ENCODE results near the gene ANKFN1.

Gene ANKFN1

GRCh38 chr17:56447171-56447570 is 293.9 kb downstream of the ANKFN1 start:
- no peak for DNase-seq (ENCODE audit: low spot score)

GRCh38 chr17:56448371-56448770 is 295.1 kb downstream of the ANKFN1 start:
- DNase-seq (ENCODE audit: low spot score), result no peak

DNA sequence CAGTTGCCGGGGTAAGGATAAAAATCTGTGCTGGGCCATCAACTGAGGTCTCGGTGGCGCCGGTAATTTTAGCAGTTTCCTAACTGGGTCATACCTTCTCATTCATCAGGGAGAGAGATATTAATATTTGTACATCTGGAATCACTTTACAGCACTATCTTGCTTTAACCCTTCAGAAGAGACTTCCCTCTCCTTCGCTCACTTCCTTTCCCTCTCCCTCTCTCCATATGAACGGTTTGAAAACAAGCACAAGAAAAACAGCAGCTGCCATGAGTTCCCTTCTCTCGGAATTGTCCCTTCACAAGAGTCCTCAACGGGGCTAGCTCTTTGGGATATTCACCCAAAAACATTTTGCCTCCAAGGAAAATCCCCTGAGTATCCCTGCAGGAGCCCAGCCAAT is 295.9 kb downstream of the ANKFN1 start:
- no peak for DNase-seq (ENCODE audit: low spot score)

- DNase-seq (ENCODE audit: low spot score), result no peak
Measured at GRCh38 chr17:56451629-56452028, 298.4 kb downstream of the ANKFN1 start.

GRCh38 chr17:56452461-56452860 is 299.2 kb downstream of the ANKFN1 start:
- no peak for DNase-seq (ENCODE audit: low spot score)

DNA sequence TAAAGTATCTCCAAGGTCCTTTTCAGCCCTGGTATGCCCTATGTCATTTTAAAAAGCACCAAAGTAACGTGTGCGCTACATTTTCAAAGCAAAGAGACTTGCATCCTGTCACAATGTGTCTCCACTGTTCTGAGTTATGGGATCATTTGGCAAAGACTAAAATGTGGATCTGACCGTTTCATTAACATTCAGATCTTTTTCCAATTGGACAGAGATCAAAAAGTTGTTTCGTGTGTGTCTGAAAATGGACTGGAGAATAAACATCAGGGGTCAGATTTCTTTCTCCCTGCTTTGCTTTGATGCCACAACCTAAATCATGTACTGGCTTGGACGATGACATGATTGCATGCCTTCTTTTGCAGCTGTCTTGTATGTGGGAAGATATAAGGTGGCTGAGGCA is 304.2 kb downstream of the ANKFN1 start:
- no peak for DNase-seq (ENCODE audit: low spot score)

GRCh38 chr17:56465886-56466285 is 312.6 kb downstream of the ANKFN1 start:
- DNase-seq (ENCODE audit: low spot score), result no peak

- DNase-seq (ENCODE audit: low spot score), result no peak
Measured at GRCh38 chr17:56468840-56469239, 315.6 kb downstream of the ANKFN1 start.

GRCh38 chr17:56471696-56472095 is 318.4 kb downstream of the ANKFN1 start:
- DNase-seq (ENCODE audit: low spot score), result no peak

DNA sequence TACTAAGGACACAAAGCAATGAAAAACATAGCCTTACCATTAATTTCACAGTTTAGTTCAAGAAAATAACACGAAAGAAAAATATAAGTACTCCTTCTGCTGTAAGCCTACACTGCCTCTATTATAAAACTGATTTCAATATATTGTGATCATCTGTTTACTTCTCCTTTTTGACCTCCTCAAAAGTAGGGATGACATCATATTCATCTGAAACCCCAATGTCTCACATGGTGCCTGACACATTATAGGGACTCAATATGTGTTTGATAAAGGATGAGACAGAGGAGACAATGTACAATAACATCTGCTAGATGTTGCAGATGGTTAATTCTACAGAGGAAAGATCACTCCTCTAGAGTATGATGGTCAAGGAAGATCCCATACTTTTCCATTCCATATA is 321.8 kb downstream of the ANKFN1 start:
- DNase-seq (ENCODE audit: low spot score), result no peak

DNA sequence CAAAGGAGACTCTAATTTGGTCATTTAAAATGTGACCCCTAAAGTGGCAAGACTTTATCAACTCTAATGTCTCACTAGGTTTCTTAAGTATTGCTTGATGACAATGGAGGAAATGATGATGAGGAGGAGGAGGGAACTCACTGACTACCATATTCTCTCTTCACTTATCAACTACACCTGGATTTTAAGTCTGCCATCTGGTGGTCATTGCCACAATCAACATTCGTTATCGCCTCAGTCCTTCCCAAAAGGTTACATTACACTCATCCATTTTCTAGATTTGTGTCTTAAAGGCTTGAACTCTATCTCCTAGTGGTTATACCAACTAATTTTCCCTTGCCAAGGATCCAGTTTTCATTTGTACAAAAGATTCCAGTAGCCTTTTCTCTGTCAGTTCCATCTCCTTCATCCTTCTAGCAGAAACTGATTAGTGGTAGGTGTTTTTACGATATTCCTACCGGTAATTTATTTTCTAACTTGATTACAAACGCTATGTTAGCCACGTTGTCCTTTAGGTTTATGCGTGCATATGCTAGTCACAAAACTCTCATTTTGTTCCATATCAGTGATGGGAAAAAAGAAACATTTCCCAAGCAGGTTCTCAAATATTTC is 325.7 kb downstream of the ANKFN1 start:
- DNase-seq (ENCODE audit: low spot score), result no peak

- DNase-seq (ENCODE audit: low spot score), result no peak
Measured at GRCh38 chr17:56480501-56480900, 327.2 kb downstream of the ANKFN1 start.

DNA sequence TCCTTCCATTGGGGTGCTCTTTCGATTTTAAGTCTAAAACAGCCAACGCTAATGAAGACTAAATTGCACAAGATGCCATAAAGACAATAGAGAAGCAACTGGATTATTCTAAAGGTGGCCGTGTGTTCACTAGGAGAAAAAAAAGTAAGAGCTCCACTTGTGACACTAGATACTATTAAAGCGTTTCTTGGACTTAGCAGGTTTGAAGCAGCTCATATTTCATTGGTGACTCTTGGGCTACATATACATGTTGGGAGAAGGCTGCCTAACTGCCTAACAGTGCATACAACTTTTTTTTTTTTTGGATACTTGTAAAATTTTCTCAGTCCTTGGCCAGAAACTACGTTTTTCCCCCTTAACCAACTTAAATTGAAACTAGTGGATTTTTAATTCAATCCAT is 328.4 kb downstream of the ANKFN1 start:
- no peak for DNase-seq (ENCODE audit: low spot score)

DNA sequence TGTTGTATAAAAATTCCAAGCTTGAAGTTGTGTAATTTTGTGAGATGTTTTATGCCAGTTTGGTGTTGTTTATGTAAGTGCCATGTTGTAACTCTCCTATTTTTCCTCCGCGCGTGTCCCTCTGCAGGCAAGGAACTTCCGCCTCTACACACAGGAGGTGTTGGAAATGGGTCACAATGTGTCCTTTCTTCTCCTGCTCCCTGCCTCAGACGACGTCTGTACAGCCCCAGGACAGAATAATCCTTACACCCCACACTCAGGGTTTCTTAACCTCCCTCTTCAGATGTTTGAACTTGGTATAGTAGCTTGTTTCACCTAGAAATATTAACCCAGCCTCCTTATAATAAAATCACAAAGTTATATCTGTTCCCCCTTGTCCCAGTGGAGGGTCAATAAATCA is 329.0 kb downstream of the ANKFN1 start:
- no peak for DNase-seq (ENCODE audit: low spot score)

DNA sequence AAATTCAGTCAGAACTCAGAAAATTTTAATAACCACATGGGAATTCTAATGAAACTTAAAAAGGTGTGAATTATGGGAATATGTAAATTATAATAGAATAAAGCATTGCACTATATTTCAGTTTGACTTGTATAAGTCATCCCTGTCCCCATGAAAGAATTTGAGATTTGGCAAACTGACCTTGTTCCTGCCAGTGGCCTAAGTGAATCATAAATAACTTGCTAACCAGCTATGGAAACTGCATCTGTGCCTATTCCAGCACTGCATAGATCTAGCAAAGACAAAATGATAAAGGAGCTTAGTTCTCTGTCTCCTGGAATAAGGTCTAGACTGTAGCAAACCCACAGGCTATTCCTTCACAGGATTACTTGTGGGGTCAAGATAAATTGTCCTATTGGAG is 333.5 kb downstream of the ANKFN1 start:
- DNase-seq (ENCODE audit: low spot score), result no peak

GRCh38 chr17:56488800-56489199 is 335.5 kb downstream of the ANKFN1 start:
- no peak for DNase-seq (ENCODE audit: low spot score)

- DNase-seq (ENCODE audit: low spot score), result no peak
Measured at GRCh38 chr17:56489980-56490379, 336.7 kb downstream of the ANKFN1 start.

DNA sequence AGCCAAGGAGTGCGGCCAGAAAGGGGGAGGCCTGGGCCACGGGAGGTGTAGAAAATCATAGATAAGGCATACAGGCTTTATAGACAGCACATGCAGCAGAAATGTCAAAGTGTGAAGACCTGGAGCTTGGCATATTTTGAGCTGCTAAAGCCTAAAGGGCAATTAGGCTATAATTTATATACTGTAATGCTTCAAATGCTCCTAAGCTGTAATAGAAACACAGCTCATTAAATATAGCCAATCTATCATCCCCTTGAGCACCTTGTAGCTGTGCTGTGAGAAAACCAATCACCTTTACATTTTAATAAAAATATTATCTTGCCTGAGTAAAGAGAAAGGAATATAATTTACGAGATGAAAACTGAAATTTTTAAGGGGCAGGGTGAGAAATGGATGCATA is 342.3 kb downstream of the ANKFN1 start:
- DNase-seq (ENCODE audit: low spot score), result no peak

GRCh38 chr17:56497132-56497531 is 343.9 kb downstream of the ANKFN1 start:
- no peak for DNase-seq (ENCODE audit: low spot score)

DNA sequence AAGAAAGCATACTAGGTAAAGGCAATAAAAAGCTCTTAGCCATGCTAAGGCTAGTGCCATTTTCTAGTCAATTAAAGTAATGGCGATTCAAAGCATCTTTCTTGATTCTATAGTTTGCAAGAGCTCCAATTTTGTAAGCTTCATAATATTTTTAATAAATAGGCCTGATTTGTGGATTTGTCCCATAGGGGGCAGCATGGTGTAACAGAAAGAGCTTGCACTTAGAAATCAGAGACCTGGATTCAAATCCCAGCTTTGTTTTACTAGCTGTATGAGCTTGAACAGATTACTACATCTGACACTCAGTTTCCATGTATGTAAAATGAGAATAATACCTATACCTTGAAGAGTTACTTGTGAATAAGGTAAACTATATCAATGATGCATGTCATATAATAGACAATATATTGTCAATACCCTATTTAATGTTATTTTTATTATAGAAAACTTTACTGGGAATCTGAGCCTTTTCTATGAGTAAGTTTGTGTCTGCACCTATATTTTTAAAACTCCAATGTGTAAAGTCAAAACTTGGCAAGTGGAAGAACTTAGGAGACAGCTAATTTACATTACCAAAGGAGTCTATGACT is 346.6 kb downstream of the ANKFN1 start:
- DNase-seq (ENCODE audit: low spot score), result no peak

GRCh38 chr17:56502120-56502654 is 348.9 kb downstream of the ANKFN1 start:
- no peak for DNase-seq (ENCODE audit: low spot score)

GRCh38 chr17:56505154-56505756 is 352.0 kb downstream of the ANKFN1 start:
- no peak for DNase-seq (ENCODE audit: low spot score)

- no peak for DNase-seq (ENCODE audit: low spot score)
Measured at GRCh38 chr17:56506349-56506748, 353.1 kb downstream of the ANKFN1 start.
